Measurements from ENCODE around the gene PDE11A.

- no peak for TF ChIP-seq POLR2A (IDR thresholded peaks at IDR 0.05)
- peak; percentile 43 to 52 (median 49) for TF ChIP-seq CTCF (IDR thresholded peaks at IDR 0.05)
- TF ChIP-seq POLR2AphosphoS5 (IDR thresholded peaks at IDR 0.05), result no peak
- no peak for TF ChIP-seq EP300 (IDR thresholded peaks at IDR 0.05; ENCODE audit: low read depth)
Measured at GRCh38 chr2:178109813-178110212, 37.2 kb upstream of the PDE11A start.

Data from transverse colon (tissue), 4 donors.